Testis (tissue), 3 donors: ENCODE results near the gene TRIM37. TPM values are rescaled to one million over a fixed set of nuclear protein-coding genes. Genes with fewer than 3 reads are reported as not detected.

Source experiments
- DNase-seq: peaks from one replicate; pipeline ENCODE4 v3.0.0-alpha.2; 2019
- H3K27ac ChIP-seq, 2 donors: fragments of 200-600 bp; sonication (generic); one replicate each; pipeline ENCODE4 v1.5.1; 2019
- H3K27me3 ChIP-seq: fragments of 200-600 bp; sonication (generic); one replicate; pipeline ENCODE4 v1.5.1; 2019
- H3K36me3 ChIP-seq: fragments of 200-600 bp; sonication (generic); one replicate; pipeline ENCODE4 v1.5.1; 2017; ENCODE audit warnings: low read depth; ENCODE audit errors: missing control alignments
- H3K4me1 ChIP-seq: fragments of 200-600 bp; sonication (generic); one replicate; pipeline ENCODE4 v1.5.1; 2019
- H3K4me3 ChIP-seq, 2 donors: fragments of 200-600 bp; sonication (generic); one replicate each; pipeline ENCODE4 v1.5.1; 2017 to 2019
- H3K9me3 ChIP-seq: fragments of 200-600 bp; sonication (generic); one replicate; pipeline ENCODE4 v1.5.1; 2017
- POLR2A ChIP-seq: fragments of 450-650 bp; IDR thresholded peaks from one replicate; pipeline ENCODE4 v1.6.1; 2017; ENCODE audit warnings: antibody characterized with exemption, mild to moderate bottlenecking, moderate library complexity
- WGBS, 2 donors: methylation state at CpG; one replicate each; pipeline ENCODE4 v1.1.5; 2018; 5-methylcytosine and 5-hydroxymethylcytosine counted together
- intact Hi-C: fragments of 100-400 bp; cut with DNase I; formaldehyde crosslinking; loops from one replicate; pipeline ENCODE4 v1.15.1; 2023; ENCODE audit warnings: low total_unique reads
- polyA plus RNA-seq: library from polyadenylated mRNA; stranded (reverse); fragments of 350-450 nt; fragmentation: Illumina TruSeq; extraction: RNeasy Lipid Tissue Mini Kit (QIAGEN cat#74804); gene quantifications from one replicate; pipeline ENCODE4 v1.2.3, GENCODE V29; 2014; ENCODE audit warnings: low read depth, low replicate concordance; ENCODE audit not compliant: insufficient read depth
- total RNA-seq, 2 donors: library from RNA; depleted of rRNA; stranded (reverse); fragments of >200 nt; gene quantifications; one replicate each; pipeline ENCODE4 v1.2.3, GENCODE V29; 2016
- TF ChIP-seq, protein P1 (sequence below), 3 experiments: fragments of 450-650 bp in 2 of 3; fragments of 200-600 bp in 1 of 3; sonication (generic) in 1 of 3; IDR thresholded peaks; one replicate each; pipeline ENCODE4 v1.5.1; 2016 to 2019; ENCODE audit warnings: antibody characterized with exemption in 3 of 3, mild to moderate bottlenecking in 2 of 3, moderate library complexity in 1 of 3

The TRIM37 gene
- total and polyA plus RNA-seq, 3 donors from 2014 or later: 98.5 to 149 (median 119) TPM

- no peak overlapping the region for H3K4me3 ChIP-seq
- no peaks in the 10 kb centered on the region for H3K9me3 ChIP-seq
- intact Hi-C loops: loop anchor here (10.0 kb wide), 1 partner anchor 417 kb away; no protein-coding TSS in a partner anchor
- H3K27ac ChIP-seq: peak overlapping the region; percentile 40 to 51
- WGBS, 2 donors: 87 to 90% methylated on average over 3 of the region's 3 CpGs
- H3K27me3 ChIP-seq: no peaks in the 10 kb centered on the region
- no peak for TF ChIP-seq POLR2A
- TF ChIP-seq, protein P1, sequence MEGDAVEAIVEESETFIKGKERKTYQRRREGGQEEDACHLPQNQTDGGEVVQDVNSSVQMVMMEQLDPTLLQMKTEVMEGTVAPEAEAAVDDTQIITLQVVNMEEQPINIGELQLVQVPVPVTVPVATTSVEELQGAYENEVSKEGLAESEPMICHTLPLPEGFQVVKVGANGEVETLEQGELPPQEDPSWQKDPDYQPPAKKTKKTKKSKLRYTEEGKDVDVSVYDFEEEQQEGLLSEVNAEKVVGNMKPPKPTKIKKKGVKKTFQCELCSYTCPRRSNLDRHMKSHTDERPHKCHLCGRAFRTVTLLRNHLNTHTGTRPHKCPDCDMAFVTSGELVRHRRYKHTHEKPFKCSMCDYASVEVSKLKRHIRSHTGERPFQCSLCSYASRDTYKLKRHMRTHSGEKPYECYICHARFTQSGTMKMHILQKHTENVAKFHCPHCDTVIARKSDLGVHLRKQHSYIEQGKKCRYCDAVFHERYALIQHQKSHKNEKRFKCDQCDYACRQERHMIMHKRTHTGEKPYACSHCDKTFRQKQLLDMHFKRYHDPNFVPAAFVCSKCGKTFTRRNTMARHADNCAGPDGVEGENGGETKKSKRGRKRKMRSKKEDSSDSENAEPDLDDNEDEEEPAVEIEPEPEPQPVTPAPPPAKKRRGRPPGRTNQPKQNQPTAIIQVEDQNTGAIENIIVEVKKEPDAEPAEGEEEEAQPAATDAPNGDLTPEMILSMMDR (IDR thresholded peaks at IDR 0.05): no peak
- H3K36me3 ChIP-seq: no peaks in the 10 kb centered on the region
- peaks cover 12% of the 10 kb centered on the region for H3K4me1 ChIP-seq
- no peak for DNase-seq
Observed at GRCh38 chr17:59002126-59002525, 104.6 kb downstream of the TRIM37 start.

GRCh38 chr17:59001158-59001814 lies 105.4 kb downstream of the TRIM37 start:
- no peak overlapping the region for H3K4me3 ChIP-seq
- DNase-seq: peak; percentile 85
- WGBS, 2 donors: 55 to 67% methylated on average over 10 of the region's 10 CpGs
- H3K36me3 ChIP-seq: no peaks in the 10 kb centered on the region
- peak overlapping the region; percentile 40 to 51 for H3K27ac ChIP-seq
- H3K9me3 ChIP-seq: no peaks in the 10 kb centered on the region
- intact Hi-C loops: loop anchor here (10.0 kb wide), 1 partner anchor 416 kb away; no protein-coding TSS in a partner anchor
- no peak for TF ChIP-seq POLR2A
- TF ChIP-seq, protein P1 (IDR thresholded peaks at IDR 0.05): no peak
- peaks cover 16% of the 10 kb centered on the region for H3K4me1 ChIP-seq
- H3K27me3 ChIP-seq: no peaks in the 10 kb centered on the region

GRCh38 chr17:59000022-59000421 lies 106.7 kb downstream of the TRIM37 start:
- DNase-seq: no peak
- intact Hi-C loops: loop anchor here (10.0 kb wide), 1 partner anchor 415 kb away; no protein-coding TSS in a partner anchor
- 96 to 100% methylated on average over 1 of the region's 1 CpG for WGBS, 2 donors
- no peaks in the 10 kb centered on the region for H3K27me3 ChIP-seq
- no peaks in the 10 kb centered on the region for H3K36me3 ChIP-seq
- H3K9me3 ChIP-seq: no peaks in the 10 kb centered on the region
- peaks cover 16% of the 10 kb centered on the region for H3K4me1 ChIP-seq
- H3K27ac ChIP-seq: no peak overlapping the region
- no peak overlapping the region for H3K4me3 ChIP-seq
- TF ChIP-seq, protein P1 (IDR thresholded peaks at IDR 0.05): no peak
- TF ChIP-seq POLR2A: no peak

GRCh38 chr17:58999500-58999899 lies 107.2 kb downstream of the TRIM37 start:
- Histone ChIP-seq H3K36me3 (no peaks in the 10 kb centered on the region), H3K27ac (no peak overlapping the region), H3K4me1 (peaks cover 12% of the 10 kb centered on the region), H3K9me3 (no peaks in the 10 kb centered on the region), H3K27me3 (no peaks in the 10 kb centered on the region), H3K4me3 (no peak overlapping the region)
- intact Hi-C loops: no loop called here
- TF ChIP-seq, protein P1 (IDR thresholded peaks at IDR 0.05): no peak
- no peak for TF ChIP-seq POLR2A
- DNase-seq: no peak
- 97 to 100% methylated on average over 1 of the region's 1 CpG for WGBS, 2 donors

DNA sequence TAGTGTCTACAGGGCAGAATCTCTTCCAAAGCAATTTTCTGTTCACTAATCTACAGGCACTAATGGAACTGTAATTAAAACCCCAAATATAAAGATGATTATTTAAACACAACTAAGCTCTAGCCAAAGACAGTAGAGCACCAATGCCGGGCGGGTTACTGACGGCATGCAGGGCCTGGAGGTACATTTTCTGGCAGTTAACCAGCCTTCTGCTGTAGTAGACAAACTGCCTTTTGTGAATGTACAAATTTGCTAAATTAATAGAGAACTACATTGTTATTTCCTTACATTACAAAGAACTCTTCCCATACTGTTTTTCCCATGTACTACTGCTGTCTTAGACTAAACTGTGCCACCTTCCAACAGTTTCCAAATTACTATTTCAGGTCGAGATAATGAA lies 107.8 kb downstream of the TRIM37 start:
- H3K36me3 ChIP-seq: no peaks in the 10 kb centered on the region
- H3K27me3 ChIP-seq: no peaks in the 10 kb centered on the region
- H3K9me3 ChIP-seq: no peaks in the 10 kb centered on the region
- no peak for TF ChIP-seq POLR2A
- TF ChIP-seq, protein P1 (IDR thresholded peaks at IDR 0.05): no peak
- DNase-seq: no peak
- peaks cover 12% of the 10 kb centered on the region for H3K4me1 ChIP-seq
- no peak overlapping the region for H3K4me3 ChIP-seq
- no peak overlapping the region for H3K27ac ChIP-seq
- intact Hi-C loops: no loop called here
- 71 to 87% methylated on average over 4 of the region's 4 CpGs for WGBS, 2 donors
